ENCODE measurements around the gene RAB12.

Gene RAB12

GRCh38 chr18:8616028-8616401 is 6.8 kb downstream of the RAB12 start (continued):
- TF ChIP-seq PATZ1 (CRISPR knock-in tag; IDR thresholded peaks at IDR 0.05; ENCODE audit: borderline replicate concordance) (no peak), ZFP3 (CRISPR knock-in tag; IDR thresholded peaks at IDR 0.05) (no peak), OSR1 (CRISPR knock-in tag; IDR thresholded peaks at IDR 0.05) (no peak), ZNF565 (CRISPR knock-in tag; conservative IDR thresholded peaks at IDR 0.05; ENCODE audit: low read depth) (no peak), ZNF8 (CRISPR knock-in tag; IDR thresholded peaks at IDR 0.05) (no peak), CSDC2 (CRISPR knock-in tag; IDR thresholded peaks at IDR 0.05) (no peak)

GRCh38 chr18:8617907-8618306 is 8.7 kb downstream of the RAB12 start:
- no peak for ATAC-seq
- no peak for TF ChIP-seq ZNF565 (CRISPR knock-in tag; conservative IDR thresholded peaks at IDR 0.05; ENCODE audit: low read depth)
- TF ChIP-seq ZC3H10 (CRISPR knock-in tag; IDR thresholded peaks at IDR 0.05), result no peak
- TF ChIP-seq ZFP30 (CRISPR knock-in tag; IDR thresholded peaks at IDR 0.05), result no peak
- no peak for TF ChIP-seq ZFP3 (CRISPR knock-in tag; IDR thresholded peaks at IDR 0.05)
- TF ChIP-seq ZNF70 (CRISPR knock-in tag; IDR thresholded peaks at IDR 0.05), result no peak
- no peak for TF ChIP-seq RARB (CRISPR knock-in tag; IDR thresholded peaks at IDR 0.05)
- TF ChIP-seq TSHZ2 (CRISPR knock-in tag; IDR thresholded peaks at IDR 0.05), result no peak
- no peak for TF ChIP-seq ESRRG (CRISPR knock-in tag; IDR thresholded peaks at IDR 0.05)
- no peak for TF ChIP-seq PATZ1 (CRISPR knock-in tag; IDR thresholded peaks at IDR 0.05; ENCODE audit: borderline replicate concordance)
- TF ChIP-seq PPARA (CRISPR knock-in tag; IDR thresholded peaks at IDR 0.05; ENCODE audit: borderline replicate concordance), result no peak
- no peak for TF ChIP-seq ARNTL (CRISPR knock-in tag; IDR thresholded peaks at IDR 0.05; ENCODE audit: borderline replicate concordance, low read depth)

- TF ChIP-seq TSHZ2 (CRISPR knock-in tag; IDR thresholded peaks at IDR 0.05) (no peak), ZFP3 (CRISPR knock-in tag; IDR thresholded peaks at IDR 0.05) (no peak), SNAI2 (CRISPR knock-in tag; IDR thresholded peaks at IDR 0.05) (no peak), CSDC2 (CRISPR knock-in tag; IDR thresholded peaks at IDR 0.05) (no peak), ARNTL (CRISPR knock-in tag; IDR thresholded peaks at IDR 0.05; ENCODE audit: borderline replicate concordance, low read depth) (no peak), CREB5 (CRISPR knock-in tag; IDR thresholded peaks at IDR 0.05; ENCODE audit: low read depth) (no peak), OSR1 (CRISPR knock-in tag; IDR thresholded peaks at IDR 0.05) (no peak), TCF4 (CRISPR knock-in tag; IDR thresholded peaks at IDR 0.05; ENCODE audit: borderline replicate concordance) (no peak), ZNF8 (CRISPR knock-in tag; IDR thresholded peaks at IDR 0.05) (no peak), ISL1 (CRISPR knock-in tag; IDR thresholded peaks at IDR 0.05) (no peak), PATZ1 (CRISPR knock-in tag; IDR thresholded peaks at IDR 0.05; ENCODE audit: borderline replicate concordance) (no peak), TOX (CRISPR knock-in tag; IDR thresholded peaks at IDR 0.05; ENCODE audit: borderline replicate concordance) (no peak)
Measured at GRCh38 chr18:8619041-8619440, 9.8 kb downstream of the RAB12 start.

More at GRCh38 chr18:8619041-8619440, 9.8 kb downstream of the RAB12 start:
- no peak for ATAC-seq

Data from SK-N-SH treated with all-trans-retinoic acid at 6 μM for 48 hours (cell line).